ENCODE results near the gene NCOA5. TPM values are rescaled to one million over a fixed set of nuclear protein-coding genes. Genes with fewer than 3 reads are reported as not detected.
A peak's percentile ranks its signal among the peaks of the same experiment; 100 is the strongest.

The NCOA5 gene
- total and polyA plus RNA-seq, 10 donors, result 14.3 to 33.2 (median 27.7) TPM

- peaks cover 37 to 100% (median 90%) of the 10 kb centered on the region in 6 donors for H3K36me3 ChIP-seq
- no peak overlapping the region for H3K27ac ChIP-seq
- H3K9me3 ChIP-seq, result no peaks in the 10 kb centered on the region
- H3K27me3 ChIP-seq (replicated peaks in 1 of 7), result no peaks in the 10 kb centered on the region
- peaks cover 10 to 23% (median 16%) of the 10 kb centered on the region in 6 donors for H3K4me1 ChIP-seq
- no peak for TF ChIP-seq POLR2AphosphoS5 (IDR thresholded peaks at IDR 0.05)
- no peak for TF ChIP-seq POLR2A (IDR thresholded peaks at IDR 0.05)
- TF ChIP-seq CTCF (IDR thresholded peaks at IDR 0.05 in 8 of 11, conservative IDR thresholded peaks at IDR 0.05 in 3 of 11), result no peak
- intact Hi-C loops (cut with DNase I; ENCODE audit: low total_unique reads), result no loop called here
- WGBS, 5 donors, result 95 to 98% (median 97%) methylated on average over 3 of the region's 3 CpGs
- no peak for DNase-seq
- H3K4me3 ChIP-seq, result no peak overlapping the region
These were observed 24.1 kb downstream of the NCOA5 start for GRCh38 chr20:46065691-46066090.

GRCh38 chr20:46065006-46065405 is 24.8 kb downstream of the NCOA5 start:
- no peak overlapping the region for H3K27ac ChIP-seq
- peaks cover 37 to 100% (median 86%) of the 10 kb centered on the region in 6 donors for H3K36me3 ChIP-seq
- WGBS, 5 donors, result 93 to 99% (median 98%) methylated on average over 9 of the region's 9 CpGs
- peaks cover 17 to 30% (median 23%) of the 10 kb centered on the region in 6 donors for H3K4me1 ChIP-seq
- no peaks in the 10 kb centered on the region for H3K9me3 ChIP-seq
- H3K4me3 ChIP-seq, result no peak overlapping the region
- no peaks in the 10 kb centered on the region for H3K27me3 ChIP-seq (replicated peaks in 1 of 7)
- DNase-seq, result no peak
- TF ChIP-seq POLR2A (IDR thresholded peaks at IDR 0.05) (no peak), CTCF (IDR thresholded peaks at IDR 0.05 in 8 of 11, conservative IDR thresholded peaks at IDR 0.05 in 3 of 11) (no peak), POLR2AphosphoS5 (IDR thresholded peaks at IDR 0.05) (no peak)
- intact Hi-C loops (cut with DNase I; ENCODE audit: low total_unique reads), result no loop called here

- peaks cover 34 to 96% (median 75%) of the 10 kb centered on the region in 6 donors for H3K36me3 ChIP-seq
- H3K4me1 ChIP-seq, result peaks cover 25 to 44% (median 36%) of the 10 kb centered on the region in 6 donors
- H3K4me3 ChIP-seq, result no peak overlapping the region
- intact Hi-C loops (cut with DNase I; ENCODE audit: low total_unique reads), result no loop called here
- no peak for DNase-seq
- TF ChIP-seq POLR2A (IDR thresholded peaks at IDR 0.05) (no peak), CTCF (IDR thresholded peaks at IDR 0.05 in 8 of 11, conservative IDR thresholded peaks at IDR 0.05 in 3 of 11) (no peak), POLR2AphosphoS5 (IDR thresholded peaks at IDR 0.05) (no peak)
- no peaks in the 10 kb centered on the region for H3K9me3 ChIP-seq
- 61 to 73% (median 70%) methylated on average over 3 of the region's 3 CpGs for WGBS, 5 donors
- H3K27ac ChIP-seq, result no peak overlapping the region
- H3K27me3 ChIP-seq (replicated peaks in 1 of 7), result peaks cover 0 to 8% (median 2%) of the 10 kb centered on the region in 7 donors
These were observed 26.1 kb downstream of the NCOA5 start for GRCh38 chr20:46063652-46064054.

- Histone ChIP-seq H3K4me3 (no peak overlapping the region), H3K4me1 (peaks cover 30 to 49% (median 41%) of the 10 kb centered on the region in 6 donors), H3K9me3 (no peaks in the 10 kb centered on the region), H3K27ac (no peak overlapping the region), H3K36me3 (peaks cover 34 to 91% (median 70%) of the 10 kb centered on the region in 6 donors), H3K27me3 (replicated peaks in 1 of 7) (peaks cover 0 to 13% (median 7%) of the 10 kb centered on the region in 7 donors)
- no peak for DNase-seq
- intact Hi-C loops (cut with DNase I; ENCODE audit: low total_unique reads), result no loop called here
- 92 to 97% (median 94%) methylated on average over 8 of the region's 8 CpGs for WGBS, 5 donors
- TF ChIP-seq CTCF (IDR thresholded peaks at IDR 0.05 in 8 of 11, conservative IDR thresholded peaks at IDR 0.05 in 3 of 11) (no peak), POLR2AphosphoS5 (IDR thresholded peaks at IDR 0.05) (peak in 2 of 3 donors; percentile 9 to 10)
These were observed 26.6 kb downstream of the NCOA5 start for GRCh38 chr20:46063151-46063550.
